K562 (cell line): ENCODE results near the gene APLNR. TPM values are rescaled to one million over a fixed set of nuclear protein-coding genes. Genes with fewer than 3 reads are reported as not detected.
A peak's percentile ranks its signal among the peaks of the same experiment; 100 is the strongest.

ENCODE experiments used
- ATAC-seq: fragments of 200-7000 bp; cut with Tn5 transposase; 3 replicates; pipeline ENCODE4 v1.9.1; 2020; ENCODE audit warnings: moderate library complexity
- BruUV-seq: library from RNA; stranded (reverse); fragments of 400-500 nt; replicated peaks from 2 replicates; lab custom pipeline; 2021; lab: Mats Ljungman, UMichigan
- CTCF ChIA-PET: fragments of 300-600 bp; formaldehyde crosslinking; extraction: SDS; loops from one replicate; lab custom pipeline; 2021; ENCODE audit warnings: low intra/inter-chr PET ratio; lab: Yijun Ruan, JAX
- POLR2A ChIA-PET: fragments of 300-600, 350-650 bp; sonication (Branson Sonifier 250); formaldehyde crosslinking; extraction: SDS; loops from one replicate; lab custom pipeline; 2021; ENCODE audit warnings: antibody characterized with exemption, inconsistent platforms; lab: Yijun Ruan, JAX
- DNase-seq, 4 experiments: peaks; one replicate each; pipeline versions ENCODE4 v3.0.0 to v3.0.0-alpha.2; 2011 to 2018; ENCODE audit warnings: low spot score in 3 of 4, mixed read lengths in 3 of 4; ENCODE audit errors: extremely low read depth in 1 of 4
- FAIRE-seq: peaks from 2 replicates; lab custom pipeline; 2011; peaks lifted over from hg19 to GRCh38; lab: Jason Lieb, UNC
- H2AFZ ChIP-seq: 2 replicates; pipeline ENCODE4 v1.6.0; 2011; ENCODE audit warnings: low read depth, low read length, control low read depth, inconsistent platforms
- H3K27ac ChIP-seq: fragments of 200-600 bp; 3 replicates; pipeline ENCODE4 v1.8.0; 2011; ENCODE audit warnings: low read depth, mild to moderate bottlenecking, control low read depth, inconsistent platforms, low read length, moderate library complexity, mixed read lengths; ENCODE audit errors: extremely low read depth
- H3K27me3 ChIP-seq, 2 experiments: fragments of 300-600 bp in 1 of 2; 2 replicates in 1 of 2; 3 replicates in 1 of 2; pipeline versions ENCODE4 v1.6.0 to v1.8.0; 2011; ENCODE audit warnings: inconsistent platforms in 2 of 2, low read length in 2 of 2, mild to moderate bottlenecking in 1 of 2, mixed read lengths in 1 of 2, moderate library complexity in 1 of 2; ENCODE audit not compliant: control insufficient read depth in 2 of 2, insufficient read depth in 2 of 2
- H3K36me3 ChIP-seq: fragments of 300-600 bp; 3 replicates; pipeline ENCODE4 v1.8.0; 2011; ENCODE audit warnings: mild to moderate bottlenecking, low read length, inconsistent platforms; ENCODE audit not compliant: control insufficient read depth, insufficient read depth
- H3K4me1 ChIP-seq, 2 experiments: fragments of 200-600 bp in 1 of 2; replicated peaks in 1 of 2; 2 replicates in 1 of 2; 3 replicates in 1 of 2; pipeline versions ENCODE4 v1.5.1 to v1.8.0; 2011; ENCODE audit warnings: inconsistent platforms in 2 of 2, low read length in 2 of 2, mild to moderate bottlenecking in 1 of 2, mixed read lengths in 1 of 2, moderate library complexity in 1 of 2; ENCODE audit not compliant: control insufficient read depth in 2 of 2, insufficient read depth in 2 of 2
- H3K4me2 ChIP-seq: 2 replicates; pipeline ENCODE4 v1.6.1; 2011; ENCODE audit warnings: low read length, control low read depth, inconsistent platforms, mixed read lengths; ENCODE audit not compliant: insufficient read depth
- H3K4me3 ChIP-seq: fragments of 200-600 bp; sonication (generic), shearing (Covaris generic); 2 replicates; pipeline ENCODE4 v1.5.1; 2016; ENCODE audit warnings: control low read depth, inconsistent platforms
- H3K79me2 ChIP-seq: fragments of 200-600 bp; 3 replicates; pipeline ENCODE4 v1.8.0; 2011; ENCODE audit warnings: low read length, inconsistent platforms; ENCODE audit not compliant: control insufficient read depth, insufficient read depth
- H3K9ac ChIP-seq, 2 experiments: 2 replicates each; pipeline versions ENCODE4 v1.6.0 to v1.6.1; 2011; ENCODE audit warnings: low read depth in 2 of 2, low read length in 2 of 2, control low read depth in 1 of 2, inconsistent platforms in 1 of 2, mild to moderate bottlenecking in 1 of 2, mixed read lengths in 1 of 2; ENCODE audit not compliant: insufficient read depth in 1 of 2
- H3K9me1 ChIP-seq: one replicate; pipeline ENCODE4 v1.6.0; 2011; ENCODE audit warnings: inconsistent platforms, mild to moderate bottlenecking, low read length, moderate library complexity; ENCODE audit not compliant: control insufficient read depth, insufficient read depth
- H3K9me3 ChIP-seq: replicated peaks from 2 replicates; pipeline ENCODE4 v1.5.1; 2011; ENCODE audit warnings: low read depth, low read length, inconsistent platforms; ENCODE audit not compliant: control insufficient read depth, insufficient read depth
- H4K20me1 ChIP-seq: replicated peaks from 2 replicates; pipeline ENCODE4 v1.6.1; 2011; ENCODE audit warnings: low read length, inconsistent platforms, mixed read lengths; ENCODE audit not compliant: control insufficient read depth, insufficient read depth
- DPF2 ChIP-seq: fragments of 450-650 bp; IDR thresholded peaks from 2 replicates; pipeline ENCODE4 v1.6.1; 2016
- HINFP ChIP-seq: fragments of 450-650 bp; conservative IDR thresholded peaks from 2 replicates; pipeline ENCODE4 v1.6.1; 2016; ENCODE audit warnings: missing genetic modification characterization, low read depth, mild to moderate bottlenecking, control low read depth, missing compliant biosample characterization
- HOXB6 ChIP-seq: fragments of 250-450 bp; sonication (Bioruptor Pico); IDR thresholded peaks from 2 replicates; pipeline ENCODE4 v1.5.1; 2022; ENCODE audit warnings: mild to moderate bottlenecking, borderline replicate concordance
- MEIS2 ChIP-seq: fragments of 450-650 bp; IDR thresholded peaks from 2 replicates; pipeline ENCODE4 v1.6.1; 2014; ENCODE audit warnings: mild to moderate bottlenecking; ENCODE audit not compliant: partially characterized antibody
- MLLT1 ChIP-seq, 2 experiments: fragments of 450-650 bp; IDR thresholded peaks; 2 replicates each; pipeline ENCODE4 v1.6.1; 2016
- MXI1 ChIP-seq: IDR thresholded peaks from 2 replicates; pipeline ENCODE4 v1.6.1; 2011; ENCODE audit warnings: low read depth, mild to moderate bottlenecking, improper control_type of control experiment, low read length
- RAD21 ChIP-seq, 2 experiments: fragments of 250-450 bp in 1 of 2; fragments of 450-650 bp in 1 of 2; sonication (Bioruptor Pico) in 1 of 2; formaldehyde crosslinking in 1 of 2; IDR thresholded peaks in 1 of 2; conservative IDR thresholded peaks in 1 of 2; 2 replicates each; pipeline versions ENCODE4 v1.4.0 to v1.8.0; 2020 to 2022; ENCODE audit warnings: mild to moderate bottlenecking in 2 of 2, moderate library complexity in 1 of 2
- TCF7 ChIP-seq: sonication (generic); IDR thresholded peaks from 2 replicates; pipeline ENCODE4 v1.6.1; 2016; ENCODE audit warnings: antibody characterized with exemption, borderline replicate concordance
- ZBTB33 ChIP-seq: sonication (generic); formaldehyde crosslinking; IDR thresholded peaks from 2 replicates; pipeline ENCODE4 v1.8.1; 2023; ENCODE audit warnings: mild to moderate bottlenecking, missing genetic modification reagents
- ZNF224 ChIP-seq: sonication (generic); formaldehyde crosslinking; IDR thresholded peaks from 2 replicates; pipeline ENCODE4 v1.8.0; 2022; ENCODE audit warnings: mild to moderate bottlenecking, missing genetic modification reagents
- ZNF507 ChIP-seq: conservative IDR thresholded peaks from 2 replicates; pipeline ENCODE4 v1.6.1; 2017; ENCODE audit warnings: missing genetic modification characterization, missing compliant biosample characterization
- ZNF696 ChIP-seq: fragments of 250-450 bp; sonication (Bioruptor Pico); conservative IDR thresholded peaks from 2 replicates; pipeline ENCODE4 v1.4.0; 2020; ENCODE audit warnings: mild to moderate bottlenecking, moderate library complexity
- WGBS: fragments of 100-300 bp; shearing (Covaris generic); methylation state at CpG from one replicate; pipeline ENCODE4 v1.1.6; 2016; ENCODE audit warnings: low coverage, mixed read lengths; ENCODE audit not compliant: insufficient coverage; ENCODE audit errors: missing lambda C conversion rate; 5-methylcytosine and 5-hydroxymethylcytosine counted together
- in situ Hi-C: fragments of 300-500 bp; cut with MboI; formaldehyde crosslinking; loops from 4 replicates; pipeline ENCODE4 v1.15.0; 2018; ENCODE audit warnings: inconsistent platforms, mixed read lengths
- intact Hi-C: fragments of 100-400 bp; cut with micrococcal nuclease; formaldehyde crosslinking; loops from 2 replicates; pipeline ENCODE4 v1.14.2; 2022
- polyA plus RNA-seq, 8 experiments: library from polyadenylated mRNA; depleted of rRNA in 4 of 8; stranded (reverse) in 5 of 8; unstranded in 3 of 8; fragments of >200 nt; fragmentation: Nextera tagmentation in 2 of 8; fragmentation: Illumina TruSeq in 1 of 8; extraction: Ambion mirVana in 2 of 8; extraction: Trizol in 1 of 8; gene quantifications; 2 replicates each; pipeline versions ENCODE4 v1.2.1 to v1.2.3, GENCODE V29; 2011 to 2014; ENCODE audit warnings: inconsistent platforms in 1 of 8, missing spikeins in 1 of 8
- total RNA-seq, 7 experiments: library from RNA; depleted of rRNA in 6 of 7; stranded (reverse); fragments of >200 nt in 6 of 7; fragmentation: Illumina TruSeq in 2 of 7; extraction: Trizol in 2 of 7; gene quantifications; 2 replicates each; pipeline versions ENCODE4 v1.2.1 to v1.2.3, GENCODE V29; 2011 to 2021; ENCODE audit warnings: low replicate concordance in 1 of 7
- TF ChIP-seq, protein P1 (sequence below): sonication (generic); formaldehyde crosslinking; IDR thresholded peaks from 2 replicates; pipeline ENCODE4 v1.8.1; 2023; ENCODE audit warnings: mild to moderate bottlenecking, missing genetic modification reagents, moderate library complexity
- TF ChIP-seq, protein P2 (sequence below): fragments of 250-450 bp; sonication (Bioruptor Pico); IDR thresholded peaks from 2 replicates; pipeline ENCODE4 v1.4.0; 2020; ENCODE audit warnings: borderline replicate concordance

APLNR gene
- total and polyA plus RNA-seq, 9 of the 15 experiments (the other 6 are each of a cell fraction or from before 2014, with no cell fraction given), result 0.15 to 2.0 (median 0.65) TPM

GRCh38 chr11:57239348-57239747 is 2.3 kb upstream of the APLNR start:
- ATAC-seq (peak; percentile 16), FAIRE-seq (no peak), DNase-seq (peak in 2 of 4 experiments; percentile 48 to 62)
- no peak overlapping the region for H2AFZ ChIP-seq
- no TSS peak for BruUV-seq
- no peaks in the 10 kb centered on the region for H3K9me3 ChIP-seq
- H3K9me1 ChIP-seq, result no peaks in the 10 kb centered on the region
- in situ Hi-C loops, result no loop called here
- intact Hi-C loops, result no loop called here
- H4K20me1 ChIP-seq, result no peaks in the 10 kb centered on the region
- ChIA-PET CTCF (interaction anchor here (0.6 kb wide), 1 partner anchor 117 kb away, joined by 3 read pairs; no protein-coding TSS in a partner anchor), POLR2A (no interaction called here)
- H3K4me1 ChIP-seq, result peaks cover 46 to 74% of the 10 kb centered on the region in 2 experiments
- H3K4me2 ChIP-seq, result peak overlapping the region; percentile 21; the same call in 1 of the 2 replicates
- 0% methylated on average over 1 of the region's 1 CpG for WGBS
- no peaks in the 10 kb centered on the region for H3K36me3 ChIP-seq
- H3K79me2 ChIP-seq, result no peaks in the 10 kb centered on the region; the same call in 2 of the 3 replicates
- no peaks in the 10 kb centered on the region for H3K27me3 ChIP-seq
- no peak overlapping the region for H3K4me3 ChIP-seq
- no peak overlapping the region; the same call in 2 of the 3 replicates for H3K27ac ChIP-seq
- H3K9ac ChIP-seq, result no peak overlapping the region
- TF ChIP-seq, protein P1, sequence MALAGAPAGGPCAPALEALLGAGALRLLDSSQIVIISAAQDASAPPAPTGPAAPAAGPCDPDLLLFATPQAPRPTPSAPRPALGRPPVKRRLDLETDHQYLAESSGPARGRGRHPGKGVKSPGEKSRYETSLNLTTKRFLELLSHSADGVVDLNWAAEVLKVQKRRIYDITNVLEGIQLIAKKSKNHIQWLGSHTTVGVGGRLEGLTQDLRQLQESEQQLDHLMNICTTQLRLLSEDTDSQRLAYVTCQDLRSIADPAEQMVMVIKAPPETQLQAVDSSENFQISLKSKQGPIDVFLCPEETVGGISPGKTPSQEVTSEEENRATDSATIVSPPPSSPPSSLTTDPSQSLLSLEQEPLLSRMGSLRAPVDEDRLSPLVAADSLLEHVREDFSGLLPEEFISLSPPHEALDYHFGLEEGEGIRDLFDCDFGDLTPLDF (CRISPR knock-in tag), result no peak
- no peak for TF ChIP-seq RAD21 (CRISPR knock-in tag; conservative IDR thresholded peaks at IDR 0.05 in 1 of 2, IDR thresholded peaks at IDR 0.05 in 1 of 2)
- no peak for TF ChIP-seq TCF7
- TF ChIP-seq, protein P2, sequence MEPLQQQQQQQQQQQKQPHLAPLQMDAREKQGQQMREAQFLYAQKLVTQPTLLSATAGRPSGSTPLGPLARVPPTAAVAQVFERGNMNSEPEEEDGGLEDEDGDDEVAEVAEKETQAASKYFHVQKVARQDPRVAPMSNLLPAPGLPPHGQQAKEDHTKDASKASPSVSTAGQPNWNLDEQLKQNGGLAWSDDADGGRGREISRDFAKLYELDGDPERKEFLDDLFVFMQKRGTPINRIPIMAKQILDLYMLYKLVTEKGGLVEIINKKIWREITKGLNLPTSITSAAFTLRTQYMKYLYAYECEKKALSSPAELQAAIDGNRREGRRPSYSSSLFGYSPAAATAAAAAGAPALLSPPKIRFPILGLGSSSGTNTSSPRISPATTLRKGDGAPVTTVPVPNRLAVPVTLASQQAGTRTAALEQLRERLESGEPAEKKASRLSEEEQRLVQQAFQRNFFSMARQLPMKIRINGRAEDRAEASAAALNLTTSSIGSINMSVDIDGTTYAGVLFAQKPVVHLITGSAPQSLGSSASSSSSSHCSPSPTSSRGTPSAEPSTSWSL (CRISPR knock-in tag), result no peak
- TF ChIP-seq MXI1, result no peak
- no peak for TF ChIP-seq ZBTB33 (CRISPR knock-in tag)
- TF ChIP-seq MEIS2, result no peak
- no peak for TF ChIP-seq ZNF696 (CRISPR knock-in tag)
- TF ChIP-seq HOXB6 (CRISPR knock-in tag), result no peak
- TF ChIP-seq ZNF507 (tag), result no peak
- TF ChIP-seq HINFP (tag), result no peak
- TF ChIP-seq MLLT1 (IDR thresholded peaks at IDR 0.05), result no peak
- TF ChIP-seq DPF2, result peak; percentile 80; the same call in 1 of the 2 replicates
- no peak for TF ChIP-seq ZNF224 (CRISPR knock-in tag)
